ENCODE measurements around the gene RECQL5. TPM values are rescaled to one million over a fixed set of nuclear protein-coding genes. Genes with fewer than 3 reads are reported as not detected.

RECQL5 gene
- total RNA-seq: 9.8 TPM

DNA sequence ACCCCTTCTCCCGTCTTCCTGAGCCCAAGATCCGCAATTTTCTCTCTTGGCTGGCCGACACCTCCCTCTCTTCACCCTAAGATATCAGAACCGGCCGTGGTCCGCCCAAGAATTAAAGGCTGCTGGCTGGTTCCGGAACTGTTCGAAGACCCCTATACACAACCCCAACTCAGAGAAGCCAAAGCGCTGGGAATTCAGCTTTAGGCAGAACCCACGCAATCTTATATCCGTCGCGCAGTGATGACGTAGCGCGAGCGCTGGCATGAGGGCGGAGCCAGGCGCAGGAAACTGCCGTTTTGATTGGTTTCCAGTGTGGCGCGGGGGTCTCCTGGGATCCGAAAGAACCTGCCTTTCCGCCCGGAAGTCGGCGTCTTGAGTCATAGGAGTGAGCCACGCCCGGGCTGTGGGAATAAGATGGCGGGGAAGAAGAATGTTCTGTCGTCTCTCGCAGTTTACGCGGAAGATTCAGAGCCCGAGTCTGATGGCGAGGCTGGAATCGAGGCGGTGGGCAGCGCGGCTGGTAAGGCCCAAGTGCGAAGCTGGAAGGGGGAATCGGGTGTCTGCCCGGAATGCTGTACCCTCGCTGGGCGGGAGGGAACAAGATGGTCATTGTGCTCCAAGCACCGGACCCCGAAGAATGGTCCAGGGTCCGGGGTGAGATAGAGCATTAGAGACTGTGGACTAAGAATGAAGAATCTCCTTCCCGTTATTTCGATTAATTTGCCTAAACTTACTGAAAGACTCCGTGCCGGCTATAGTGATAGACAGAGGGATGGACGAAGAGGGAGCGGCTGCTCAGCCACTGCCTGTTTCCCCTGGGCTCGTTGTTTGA is at the start of gene RECQL5, which contains the start of gene SAP30BP:
Gene RECQL5, minus strand, starts transcription at position 196 of the 832 bp plus-strand sequence. CDS start 597 bp downstream, outside the sequence.
Gene SAP30BP, plus strand, starts transcription at position 380 of the 832 bp plus-strand sequence. Its CDS starts 35 bp downstream, at position 415.
- peak; percentile 97 for DNase-seq

GRCh38 chr17:75712446-75712845 is 45.5 kb upstream of the RECQL5 start:
- DNase-seq: no peak

GRCh38 chr17:75707079-75707571 is 40.2 kb upstream of the RECQL5 start:
- no peak for DNase-seq

DNA sequence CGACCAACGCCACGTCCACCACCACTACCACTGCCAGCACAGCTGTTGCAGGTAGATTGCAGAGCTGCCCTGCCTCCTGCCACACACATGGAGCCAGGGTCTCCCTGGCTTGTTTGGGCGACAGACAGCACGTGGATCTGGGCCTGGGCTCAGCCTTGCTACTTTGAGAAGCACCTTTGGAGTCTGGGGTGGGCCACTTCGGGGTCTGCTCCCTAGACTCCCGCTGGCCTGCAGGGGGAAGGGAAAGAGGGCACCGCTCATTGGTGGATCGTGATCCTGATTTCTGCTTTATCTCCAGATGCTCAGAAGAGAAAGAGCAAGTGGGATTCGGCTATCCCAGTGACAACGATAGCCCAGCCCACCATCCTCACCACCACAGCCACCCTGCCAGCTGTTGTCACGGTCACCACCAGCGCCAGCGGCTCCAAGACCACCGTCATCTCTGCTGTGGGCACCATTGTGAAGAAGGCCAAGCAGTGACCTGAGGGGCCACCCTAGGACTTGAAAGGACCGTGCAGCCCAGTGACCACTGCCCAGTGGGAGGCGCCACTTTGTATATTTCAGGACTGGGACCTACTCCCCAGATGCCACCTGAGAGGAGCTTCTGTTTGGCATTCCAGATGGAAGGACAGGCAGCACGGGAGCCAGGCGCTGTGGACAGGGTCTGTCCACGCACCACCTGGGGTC is 39.2 kb upstream of the RECQL5 start:
- DNase-seq: no peak

- DNase-seq: no peak
Measured at GRCh38 chr17:75704963-75705875, 38.3 kb upstream of the RECQL5 start.

- no peak for DNase-seq
Measured at GRCh38 chr17:75703591-75703990, 36.6 kb upstream of the RECQL5 start.

DNA sequence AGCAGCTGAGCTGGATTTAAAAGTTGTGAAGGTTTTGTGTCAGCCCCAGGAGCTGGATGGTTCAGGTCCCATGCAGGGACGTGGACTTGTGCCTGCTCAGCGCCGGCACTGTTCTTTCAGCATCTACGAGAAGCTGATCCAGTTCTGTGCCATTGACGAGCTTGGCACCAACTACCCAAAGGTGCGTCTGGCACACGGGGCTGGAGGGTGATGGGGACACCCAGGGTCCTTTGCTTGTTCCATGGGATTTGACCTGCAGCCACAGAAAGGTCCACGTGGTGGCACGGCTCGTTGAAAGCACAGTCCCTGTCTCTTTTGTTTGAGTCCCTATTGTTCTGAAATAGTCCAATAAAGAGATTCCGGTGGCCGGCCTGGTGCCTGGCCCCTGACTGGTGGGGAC is 36.2 kb upstream of the RECQL5 start:
- no peak for DNase-seq

DNA sequence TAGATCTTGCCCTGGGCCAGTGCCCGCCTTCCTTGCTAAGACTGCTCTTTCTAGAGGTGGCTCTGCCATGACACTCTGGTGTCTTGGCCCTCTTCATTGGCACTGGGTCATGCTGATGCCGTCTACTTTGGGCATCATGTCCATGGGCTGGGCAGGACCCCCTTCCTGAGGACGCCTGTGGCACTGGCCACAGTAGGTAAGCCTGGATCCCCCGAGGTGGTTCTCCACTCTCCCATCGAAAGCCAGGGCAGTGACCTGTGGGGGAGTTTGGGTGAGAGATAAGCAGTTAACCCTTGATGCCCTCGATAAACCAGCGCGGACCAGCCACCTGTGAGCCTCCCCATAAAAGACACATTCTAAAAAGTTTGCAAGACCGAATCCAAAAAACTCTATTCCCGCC is 34.3 kb upstream of the RECQL5 start:
- DNase-seq: no peak

- DNase-seq: no peak
Measured at GRCh38 chr17:75698659-75699058, 31.7 kb upstream of the RECQL5 start.

DNA sequence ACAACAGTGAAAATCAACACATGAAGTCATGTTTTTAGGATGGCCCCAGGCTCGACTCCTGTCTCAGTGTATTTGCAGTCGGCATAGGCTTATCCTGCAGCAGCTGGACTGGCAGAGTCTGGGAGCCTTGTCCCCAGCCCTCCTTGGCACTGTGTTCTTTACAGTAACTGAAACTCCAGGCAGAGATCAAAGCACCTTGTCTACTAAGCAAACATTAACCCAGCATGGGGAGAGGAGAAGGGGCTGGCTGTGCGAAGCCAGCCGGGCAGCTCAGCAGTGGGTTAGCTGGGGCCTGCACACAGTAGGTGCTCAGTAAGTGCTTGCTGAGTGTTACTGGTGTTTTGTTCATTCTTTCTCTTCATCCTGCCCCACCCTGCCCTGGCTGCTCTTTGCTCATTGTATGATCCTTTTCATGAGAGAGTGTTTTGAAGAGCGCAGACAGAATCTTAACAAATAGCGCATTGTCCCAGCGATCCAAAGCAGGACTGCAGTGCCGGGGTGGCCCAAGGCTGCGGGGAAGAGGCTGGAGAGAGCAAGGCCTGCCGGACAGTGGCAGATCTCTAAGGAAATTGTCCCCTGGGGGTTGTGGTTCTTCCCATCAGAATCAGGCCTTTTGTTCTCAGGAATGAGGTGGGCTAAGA is 30.8 kb upstream of the RECQL5 start:
- DNase-seq: peak; percentile 66

- DNase-seq: peak; percentile 53
Measured at GRCh38 chr17:75695830-75696271, 28.9 kb upstream of the RECQL5 start.

DNA sequence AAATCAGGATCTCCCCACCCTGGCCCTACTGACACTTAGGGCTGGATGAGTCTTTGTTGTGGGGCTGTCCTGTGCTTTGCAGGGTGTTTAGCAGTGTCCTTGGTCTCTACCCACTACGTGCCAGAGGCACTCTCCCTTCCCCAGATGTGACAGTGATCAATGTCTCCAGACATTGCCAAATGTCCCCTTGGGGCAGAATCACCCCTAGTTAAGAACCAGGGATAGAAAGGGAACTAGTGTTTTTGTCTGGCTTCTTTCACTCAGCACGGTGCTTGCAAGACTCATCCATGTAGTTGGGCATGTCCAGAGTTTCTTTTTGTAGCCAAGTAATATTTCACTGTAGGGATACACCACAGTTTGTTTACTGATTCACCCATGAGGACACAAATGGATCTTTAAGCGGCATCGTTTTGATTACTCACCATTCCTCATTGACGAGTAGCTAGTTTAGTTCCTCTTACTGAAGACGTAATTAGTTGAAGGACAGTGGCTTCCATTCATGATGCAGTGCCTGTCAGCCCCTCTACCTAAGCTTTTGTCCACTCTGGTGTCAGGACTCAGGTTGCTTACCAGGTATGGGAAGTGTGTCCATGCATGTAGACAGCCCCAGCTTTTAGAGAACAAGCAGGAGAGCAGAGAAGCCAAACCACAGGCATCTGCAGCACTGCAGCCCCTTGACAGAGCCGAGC is 28.3 kb upstream of the RECQL5 start:
- no peak for DNase-seq

GRCh38 chr17:75694536-75694935 is 27.6 kb upstream of the RECQL5 start:
- DNase-seq: no peak

GRCh38 chr17:75693500-75694481 is 26.8 kb upstream of the RECQL5 start:
- peak; percentile 88 for DNase-seq

DNA sequence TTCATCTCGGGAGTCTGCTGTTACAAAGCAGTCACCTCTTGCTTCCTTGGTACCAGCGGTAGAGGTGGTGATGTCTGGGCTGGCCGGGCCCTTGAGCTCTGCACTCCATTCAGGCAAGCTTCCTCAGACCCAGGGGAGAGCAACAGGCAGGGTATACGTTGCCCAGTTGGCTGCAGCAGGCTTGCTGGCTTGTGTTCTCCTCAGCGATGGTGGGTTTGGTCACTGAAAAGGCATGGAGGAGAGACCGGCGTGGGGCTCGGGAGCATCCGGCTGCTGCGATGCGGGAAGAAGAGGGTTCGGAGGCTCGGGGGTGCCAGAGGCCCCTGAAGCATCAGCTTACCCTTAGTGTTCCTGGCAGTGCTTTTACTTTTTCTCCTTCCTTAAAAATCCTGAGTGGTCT is 26.0 kb upstream of the RECQL5 start:
- DNase-seq: no peak

DNA sequence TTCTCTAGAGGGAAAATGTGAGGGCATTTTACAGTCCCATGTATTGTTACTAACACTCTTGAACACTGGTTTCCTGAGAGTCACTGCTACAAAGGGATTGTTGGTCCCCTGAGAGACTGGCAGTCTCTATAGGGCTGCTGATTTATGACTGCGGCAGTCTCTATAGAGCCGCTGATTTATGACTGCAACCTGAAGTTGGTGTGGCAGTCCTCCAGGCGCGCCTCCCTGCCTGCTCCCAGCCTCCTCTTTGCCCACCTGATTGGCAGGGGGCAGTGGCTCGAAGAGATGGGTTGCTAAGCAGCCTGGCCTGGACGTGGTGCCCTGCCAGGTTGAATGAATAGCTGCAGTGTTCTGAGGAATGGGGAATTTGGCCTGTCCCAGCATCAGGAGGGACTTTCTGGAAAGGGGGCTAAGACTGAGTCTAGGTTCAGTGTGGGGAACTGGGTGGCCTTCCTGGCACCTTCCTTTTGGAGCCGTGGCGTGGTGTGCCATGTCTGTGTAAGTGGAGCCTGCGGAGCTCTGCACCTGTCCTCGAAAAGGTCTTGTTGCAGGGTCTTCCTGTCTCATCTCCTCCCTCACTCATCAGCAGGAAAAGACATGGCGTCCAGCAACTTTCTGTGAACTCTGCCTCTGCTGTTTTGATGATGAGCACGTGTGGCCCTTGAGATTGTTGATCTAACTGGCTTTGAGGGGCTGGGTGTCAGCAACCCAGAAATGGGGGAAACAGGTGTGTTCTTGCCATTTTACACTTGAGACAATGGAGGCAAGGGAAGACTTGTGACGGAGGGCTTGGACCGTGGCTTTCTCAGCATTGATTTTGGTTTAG is 25.1 kb upstream of the RECQL5 start:
- DNase-seq: peak; percentile 27

GRCh38 chr17:75691371-75691791 is 24.4 kb upstream of the RECQL5 start:
- no peak for DNase-seq

GRCh38 chr17:75689441-75689873 is 22.5 kb upstream of the RECQL5 start:
- DNase-seq: no peak

All from occipital lobe (tissue), 2 donors.